SJCRH30 (cell line): Measurements from ENCODE around the gene NCMAP. TPM values are rescaled to one million over a fixed set of nuclear protein-coding genes. Genes with fewer than 3 reads are reported as not detected.

Source experiments
- DNase-seq, 2 experiments: peaks; one replicate each; pipeline ENCODE4 v3.0.0-alpha.2; 2015 to 2020
- H3K27ac ChIP-seq: fragments of 250-450 bp; sonication (Bioruptor Pico); 2 replicates; pipeline ENCODE4 v1.5.1; 2020; ENCODE audit warnings: mild to moderate bottlenecking, moderate library complexity
- H3K27me3 ChIP-seq: fragments of 250-450 bp; sonication (Bioruptor Pico); 2 replicates; pipeline ENCODE4 v1.5.1; 2020; ENCODE audit warnings: mild to moderate bottlenecking, moderate library complexity
- H3K36me3 ChIP-seq: fragments of 250-450 bp; sonication (Bioruptor Pico); 2 replicates; pipeline ENCODE4 v1.5.1; 2020; ENCODE audit warnings: mild to moderate bottlenecking, moderate library complexity
- H3K4me1 ChIP-seq: fragments of 250-450 bp; sonication (Bioruptor Pico); 2 replicates; pipeline ENCODE4 v1.5.1; 2020; ENCODE audit warnings: mild to moderate bottlenecking, moderate library complexity
- H3K4me3 ChIP-seq: fragments of 250-450 bp; sonication (Bioruptor Pico); 2 replicates; pipeline ENCODE4 v1.5.1; 2020; ENCODE audit warnings: mild to moderate bottlenecking, moderate library complexity
- H3K9me3 ChIP-seq: fragments of 250-450 bp; sonication (Bioruptor Pico); replicated peaks from 2 replicates; pipeline ENCODE4 v1.5.1; 2020; ENCODE audit warnings: mild to moderate bottlenecking, moderate library complexity
- total RNA-seq: library from RNA; depleted of rRNA; stranded (reverse); fragments of >200 nt; shearing (Covaris generic); gene quantifications from 2 replicates; pipeline ENCODE4 v1.2.3, GENCODE V29; 2014

The NCMAP gene
- total RNA-seq, 1 experiment from 2014 or later = not detected

DNA sequence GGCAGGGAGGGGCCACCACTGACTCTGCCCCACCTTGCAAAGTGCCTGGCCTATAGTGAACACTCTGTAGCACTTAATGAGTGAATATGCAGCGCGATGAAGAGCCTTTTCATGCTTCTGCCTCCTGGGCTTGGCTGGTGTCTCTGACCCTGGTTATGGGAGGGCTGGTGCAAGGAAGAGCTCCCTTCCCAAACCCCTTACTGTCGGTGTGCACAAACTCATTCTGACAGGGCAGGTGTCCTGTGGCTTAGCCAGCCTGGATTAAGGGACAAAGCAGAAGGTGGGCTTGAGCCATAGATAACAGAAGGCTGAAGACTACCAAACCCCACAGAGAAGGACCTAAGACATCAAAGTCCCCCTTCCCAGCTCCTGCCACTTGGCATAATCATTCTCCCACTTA, 2.0 kb upstream of the NCMAP start:
- Histone ChIP-seq H3K27ac (no peak overlapping the region), H3K9me3 (no peaks in the 10 kb centered on the region), H3K4me1 (peaks cover 3% of the 10 kb centered on the region), H3K27me3 (peaks cover 18% of the 10 kb centered on the region), H3K4me3 (no peak overlapping the region), H3K36me3 (no peaks in the 10 kb centered on the region)
- DNase-seq = no peak

DNA sequence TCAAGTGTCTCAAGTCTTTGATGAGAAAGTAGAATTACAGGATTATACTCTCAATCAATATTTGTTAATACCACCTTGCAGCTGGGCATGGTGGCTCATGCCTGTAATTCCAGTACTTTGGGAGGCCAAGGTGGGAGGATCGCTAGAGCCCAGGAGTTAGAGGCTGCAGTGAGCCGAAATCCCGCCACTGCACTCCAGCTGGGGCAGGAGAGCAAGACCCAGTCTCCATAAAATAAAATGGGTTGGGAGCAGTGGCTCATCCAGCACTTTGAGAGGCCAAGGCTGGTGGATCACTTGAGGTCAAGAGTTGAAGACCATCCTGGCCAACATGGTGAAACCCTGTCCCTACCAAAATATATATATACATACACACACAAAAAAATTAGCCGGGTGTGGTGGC, 1.2 kb upstream of the NCMAP start:
- peaks cover 18% of the 10 kb centered on the region for H3K27me3 ChIP-seq
- no peak for DNase-seq

DNA sequence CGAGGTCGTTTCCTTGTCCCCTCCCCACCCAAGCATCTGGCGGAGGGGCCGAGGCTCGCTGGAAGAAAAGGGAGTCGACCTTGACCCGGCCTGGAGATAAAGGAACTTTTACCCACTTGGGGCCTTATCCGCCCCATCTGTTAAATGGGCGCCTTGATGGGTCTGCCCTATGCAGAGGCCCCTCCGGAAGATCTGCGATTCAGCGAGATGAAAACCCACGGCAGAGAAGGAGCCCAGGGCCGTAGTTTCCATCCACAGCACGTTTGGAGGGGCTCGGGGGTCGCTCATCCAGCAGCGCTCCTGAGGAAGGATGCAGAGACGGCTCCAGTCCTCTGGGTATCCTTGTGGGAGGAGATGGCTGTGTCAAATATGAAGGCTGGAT, 518 bp downstream of the NCMAP start:
- H3K27ac ChIP-seq = no peak overlapping the region
- H3K27me3 ChIP-seq = peaks cover 18% of the 10 kb centered on the region

More for the DNA sequence above, 1.2 kb upstream of the NCMAP start:
- Histone ChIP-seq H3K27ac (no peak overlapping the region), H3K36me3 (no peaks in the 10 kb centered on the region), H3K4me3 (no peak overlapping the region), H3K9me3 (no peaks in the 10 kb centered on the region), H3K4me1 (peaks cover 11% of the 10 kb centered on the region)

GRCh38 chr1:24557220-24557619, 1.3 kb downstream of the NCMAP start:
- Histone ChIP-seq H3K9me3 (no peaks in the 10 kb centered on the region), H3K27ac (no peak overlapping the region), H3K4me3 (no peak overlapping the region), H3K4me1 (peaks cover 11% of the 10 kb centered on the region), H3K27me3 (peaks cover 13% of the 10 kb centered on the region), H3K36me3 (no peaks in the 10 kb centered on the region)
- DNase-seq = no peak

More for the DNA sequence above, 518 bp downstream of the NCMAP start:
- Histone ChIP-seq H3K9me3 (no peaks in the 10 kb centered on the region), H3K36me3 (no peaks in the 10 kb centered on the region), H3K4me3 (no peak overlapping the region), H3K4me1 (peaks cover 11% of the 10 kb centered on the region)
- DNase-seq = no peak

- Histone ChIP-seq H3K36me3 (no peaks in the 10 kb centered on the region), H3K9me3 (no peaks in the 10 kb centered on the region), H3K27ac (no peak overlapping the region), H3K27me3 (peaks cover 10% of the 10 kb centered on the region), H3K4me3 (no peak overlapping the region), H3K4me1 (peaks cover 11% of the 10 kb centered on the region)
- no peak for DNase-seq
Observed at GRCh38 chr1:24557711-24558131, 1.8 kb downstream of the NCMAP start.

- no peaks in the 10 kb centered on the region for H3K9me3 ChIP-seq
- H3K27me3 ChIP-seq = peaks cover 10% of the 10 kb centered on the region
- peaks cover 11% of the 10 kb centered on the region for H3K4me1 ChIP-seq
- no peak for DNase-seq
- H3K4me3 ChIP-seq = no peak overlapping the region
- no peaks in the 10 kb centered on the region for H3K36me3 ChIP-seq
- no peak overlapping the region for H3K27ac ChIP-seq
Observed at GRCh38 chr1:24558455-24558854, 2.6 kb downstream of the NCMAP start.

DNA sequence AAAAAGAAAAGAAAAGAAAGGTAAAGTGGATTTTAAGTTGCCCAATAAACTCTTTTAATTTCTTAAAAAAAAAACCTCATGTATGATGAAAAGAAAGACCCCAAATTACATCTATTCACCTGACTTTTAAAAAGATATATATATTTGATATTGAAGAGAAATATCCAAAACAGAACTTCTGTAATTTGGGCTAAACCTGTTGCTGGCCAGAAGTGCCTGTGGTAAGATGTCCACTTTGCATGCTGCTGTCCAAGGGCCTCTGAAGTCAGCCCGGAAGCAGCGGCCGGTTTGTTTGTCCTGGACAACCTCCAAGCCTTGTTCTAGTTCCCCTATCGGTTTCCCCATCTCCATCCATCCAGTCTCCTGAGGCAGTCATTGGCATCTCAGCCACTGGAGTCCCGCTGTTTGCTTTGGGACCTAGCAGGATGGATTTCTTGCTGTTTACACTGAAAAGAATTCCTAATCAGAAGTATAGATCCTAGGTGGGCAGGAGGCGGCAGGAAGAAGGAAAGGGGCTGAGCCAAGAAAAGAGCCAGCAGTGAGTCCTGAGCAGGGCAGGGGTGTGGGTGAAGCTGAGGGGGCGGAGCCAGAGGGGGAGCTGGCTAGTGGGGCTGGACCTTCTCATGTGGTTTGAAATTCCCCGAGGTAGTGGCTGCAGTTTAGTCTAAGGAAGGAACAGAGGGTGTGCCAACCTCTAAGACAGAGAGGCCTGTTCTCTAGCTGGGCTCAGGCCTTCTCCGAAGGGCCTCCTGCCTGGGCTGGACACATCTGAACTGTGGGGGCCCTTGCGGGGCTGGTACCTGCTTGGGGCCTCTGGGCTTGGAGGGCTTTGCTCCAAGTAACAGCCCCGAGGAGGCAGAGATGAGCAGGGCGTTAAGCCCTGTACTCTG, 3.3 kb downstream of the NCMAP start:
- Histone ChIP-seq H3K27ac (no peak overlapping the region), H3K4me3 (no peak overlapping the region), H3K36me3 (no peaks in the 10 kb centered on the region), H3K9me3 (no peaks in the 10 kb centered on the region), H3K4me1 (peaks cover 11% of the 10 kb centered on the region), H3K27me3 (peaks cover 10% of the 10 kb centered on the region)
- peak; percentile 70 to 84 for DNase-seq

DNA sequence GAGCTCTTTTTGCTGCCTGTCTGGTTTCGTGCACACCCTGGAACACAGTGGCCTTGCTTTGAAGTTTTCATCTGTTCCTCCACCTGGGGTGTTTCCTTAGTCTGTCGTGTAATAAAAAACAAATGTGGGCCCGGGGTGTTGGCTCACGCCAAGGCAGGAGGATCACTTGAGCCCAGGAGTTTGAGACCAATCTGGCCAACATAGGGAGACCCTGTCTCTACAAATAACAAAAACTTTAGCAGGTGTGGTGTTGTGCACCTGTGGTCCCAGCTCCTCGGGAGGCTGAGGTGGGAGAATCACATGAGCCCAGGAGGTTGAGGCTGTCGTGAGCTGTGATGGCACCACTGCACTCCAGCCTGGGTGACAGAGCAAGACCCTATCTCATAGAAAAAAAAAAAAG, 4.5 kb downstream of the NCMAP start:
- no peak overlapping the region for H3K27ac ChIP-seq
- H3K36me3 ChIP-seq = no peaks in the 10 kb centered on the region
- H3K9me3 ChIP-seq = no peaks in the 10 kb centered on the region
- no peak overlapping the region for H3K4me3 ChIP-seq
- H3K4me1 ChIP-seq = peaks cover 11% of the 10 kb centered on the region
- H3K27me3 ChIP-seq = peaks cover 1% of the 10 kb centered on the region; the same call in 1 of the 2 replicates
- DNase-seq = no peak

DNA sequence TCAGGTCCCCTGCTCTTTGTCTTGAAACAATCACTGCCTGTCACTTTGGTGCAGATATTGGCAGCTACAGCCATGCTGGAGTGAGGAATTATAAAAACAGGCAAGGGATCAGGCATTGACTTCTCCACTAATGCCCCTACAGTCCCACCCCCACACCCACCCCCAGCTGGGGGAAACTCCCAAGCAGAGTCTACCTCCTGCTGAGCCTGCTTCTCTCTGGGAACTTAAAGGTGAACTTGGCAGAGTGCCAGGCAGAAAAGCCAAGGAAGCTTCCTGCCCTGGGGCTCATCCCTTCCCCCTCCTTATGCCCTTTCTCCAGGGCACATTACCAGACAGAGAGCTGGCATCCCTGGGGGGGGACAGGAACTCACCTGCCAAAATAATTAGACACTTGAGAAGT, 6.7 kb downstream of the NCMAP start:
- Histone ChIP-seq H3K27ac (no peak overlapping the region), H3K4me3 (no peak overlapping the region), H3K4me1 (peaks cover 11% of the 10 kb centered on the region), H3K9me3 (no peaks in the 10 kb centered on the region), H3K27me3 (peaks cover 10% of the 10 kb centered on the region; the same call in 1 of the 2 replicates), H3K36me3 (no peaks in the 10 kb centered on the region)
- DNase-seq = no peak

DNA sequence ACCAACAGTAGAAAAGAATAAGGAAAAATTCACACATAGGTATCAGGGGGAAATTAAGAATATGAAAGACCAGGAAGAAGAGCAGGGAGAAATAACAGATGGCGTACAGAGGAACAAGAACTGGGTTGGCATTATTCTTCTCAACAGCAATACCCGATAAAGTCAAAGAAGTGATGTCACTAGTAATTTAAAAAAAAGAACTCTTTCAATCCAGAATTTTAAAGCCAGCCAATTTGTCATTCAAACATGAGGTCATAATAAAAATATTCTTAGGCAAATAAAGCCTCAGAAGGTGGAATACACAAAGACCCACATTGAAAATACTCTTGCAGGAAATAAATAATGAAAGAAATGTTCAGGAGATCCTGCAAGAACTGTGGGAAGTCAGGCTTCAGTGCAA, 8.8 kb downstream of the NCMAP start:
- DNase-seq = no peak
- Histone ChIP-seq H3K4me1 (peaks cover under 1% of the 10 kb centered on the region; the same call in 1 of the 2 replicates), H3K27ac (no peak overlapping the region), H3K9me3 (no peaks in the 10 kb centered on the region), H3K36me3 (no peaks in the 10 kb centered on the region), H3K4me3 (no peak overlapping the region), H3K27me3 (peaks cover 10% of the 10 kb centered on the region; the same call in 1 of the 2 replicates)

GRCh38 chr1:24566236-24566867, 10.5 kb downstream of the NCMAP start:
- Histone ChIP-seq H3K4me3 (no peak overlapping the region), H3K27me3 (peaks cover 10% of the 10 kb centered on the region; the same call in 1 of the 2 replicates), H3K9me3 (no peaks in the 10 kb centered on the region), H3K4me1 (no peaks in the 10 kb centered on the region), H3K36me3 (no peaks in the 10 kb centered on the region), H3K27ac (no peak overlapping the region)
- no peak for DNase-seq

- H3K27me3 ChIP-seq = peaks cover 10% of the 10 kb centered on the region; the same call in 1 of the 2 replicates
- no peaks in the 10 kb centered on the region for H3K4me1 ChIP-seq
- no peaks in the 10 kb centered on the region for H3K36me3 ChIP-seq
- no peak overlapping the region for H3K27ac ChIP-seq
- H3K4me3 ChIP-seq = no peak overlapping the region
- DNase-seq = no peak
- no peaks in the 10 kb centered on the region for H3K9me3 ChIP-seq
Observed at GRCh38 chr1:24567792-24568388, 12.0 kb downstream of the NCMAP start.

- H3K27me3 ChIP-seq = peaks cover 10% of the 10 kb centered on the region; the same call in 1 of the 2 replicates
- DNase-seq = no peak
- no peaks in the 10 kb centered on the region for H3K4me1 ChIP-seq
- no peak overlapping the region for H3K4me3 ChIP-seq
- no peaks in the 10 kb centered on the region for H3K9me3 ChIP-seq
- H3K27ac ChIP-seq = no peak overlapping the region
- no peaks in the 10 kb centered on the region for H3K36me3 ChIP-seq
Observed at GRCh38 chr1:24568475-24568874, 12.6 kb downstream of the NCMAP start.

DNA sequence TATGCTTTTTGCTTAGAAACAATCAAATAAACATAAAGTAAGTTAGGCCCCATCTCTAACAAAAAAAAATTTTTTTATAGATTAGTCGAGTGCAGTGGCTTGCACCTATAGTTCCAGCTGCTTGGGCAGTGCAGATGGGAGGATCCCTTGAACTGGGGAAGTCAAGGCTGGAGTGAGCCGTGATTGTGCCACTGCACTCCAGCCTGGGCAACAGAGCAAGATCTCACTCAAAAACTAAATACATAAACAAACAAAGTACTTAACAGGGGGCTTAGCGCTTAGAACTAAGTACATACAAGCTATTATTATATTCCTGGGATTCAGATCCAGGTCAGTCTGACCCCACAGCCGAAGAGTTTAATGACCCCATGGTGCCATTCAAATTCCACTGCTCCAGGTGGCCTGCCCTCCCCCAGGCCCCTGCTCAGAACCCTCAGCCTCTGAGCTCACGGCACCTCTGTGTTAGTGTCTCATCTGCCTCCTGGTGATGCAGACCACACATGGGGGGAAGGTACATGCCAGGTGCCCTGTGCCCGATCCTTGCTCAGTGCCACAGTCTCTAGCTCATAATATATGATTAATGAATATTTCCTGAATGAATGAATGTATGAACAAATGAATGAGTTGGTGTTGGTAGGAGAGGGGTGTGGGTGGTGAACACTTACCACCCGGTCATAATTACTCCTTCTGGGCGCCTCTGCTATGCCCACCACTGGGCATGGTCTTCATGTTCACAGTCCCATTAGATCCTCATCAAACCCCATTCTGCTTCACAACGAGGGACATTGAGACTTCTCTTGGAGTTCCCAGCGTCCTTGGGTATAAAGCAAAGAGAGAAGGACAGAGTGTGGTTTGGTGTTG, 14.6 kb downstream of the NCMAP start:
- Histone ChIP-seq H3K4me1 (no peaks in the 10 kb centered on the region), H3K27ac (no peak overlapping the region), H3K27me3 (peaks cover 17% of the 10 kb centered on the region; the same call in 1 of the 2 replicates), H3K4me3 (no peak overlapping the region), H3K9me3 (no peaks in the 10 kb centered on the region), H3K36me3 (no peaks in the 10 kb centered on the region)
- DNase-seq = no peak
